ENCODE results near the gene PSMG4.

PSMG4 gene

GRCh38 chr6:3314176-3314575 lies 55.4 kb downstream of the PSMG4 start:
- no peak overlapping the region for H3K27ac ChIP-seq (ENCODE audit: insufficient read depth, low read length, poor library complexity, severe bottlenecking)
- H3K4me1 ChIP-seq (ENCODE audit: control insufficient read depth, insufficient read depth, low read length, poor library complexity, severe bottlenecking) = peaks cover 14% of the 10 kb centered on the region
- no peaks in the 10 kb centered on the region for H3K36me3 ChIP-seq (ENCODE audit: control insufficient read depth, insufficient read depth, low read length)
- DNase-seq = no peak
- no peaks in the 10 kb centered on the region for H3K9me3 ChIP-seq (ENCODE audit: control insufficient read depth, low read length)
- no peak overlapping the region for H3K4me3 ChIP-seq (ENCODE audit: insufficient read depth, low read depth, low read length, poor library complexity, severe bottlenecking)
- no peaks in the 10 kb centered on the region for H3K27me3 ChIP-seq (replicated peaks; ENCODE audit: control insufficient read depth, insufficient read depth, low read length, poor library complexity, severe bottlenecking)

DNA sequence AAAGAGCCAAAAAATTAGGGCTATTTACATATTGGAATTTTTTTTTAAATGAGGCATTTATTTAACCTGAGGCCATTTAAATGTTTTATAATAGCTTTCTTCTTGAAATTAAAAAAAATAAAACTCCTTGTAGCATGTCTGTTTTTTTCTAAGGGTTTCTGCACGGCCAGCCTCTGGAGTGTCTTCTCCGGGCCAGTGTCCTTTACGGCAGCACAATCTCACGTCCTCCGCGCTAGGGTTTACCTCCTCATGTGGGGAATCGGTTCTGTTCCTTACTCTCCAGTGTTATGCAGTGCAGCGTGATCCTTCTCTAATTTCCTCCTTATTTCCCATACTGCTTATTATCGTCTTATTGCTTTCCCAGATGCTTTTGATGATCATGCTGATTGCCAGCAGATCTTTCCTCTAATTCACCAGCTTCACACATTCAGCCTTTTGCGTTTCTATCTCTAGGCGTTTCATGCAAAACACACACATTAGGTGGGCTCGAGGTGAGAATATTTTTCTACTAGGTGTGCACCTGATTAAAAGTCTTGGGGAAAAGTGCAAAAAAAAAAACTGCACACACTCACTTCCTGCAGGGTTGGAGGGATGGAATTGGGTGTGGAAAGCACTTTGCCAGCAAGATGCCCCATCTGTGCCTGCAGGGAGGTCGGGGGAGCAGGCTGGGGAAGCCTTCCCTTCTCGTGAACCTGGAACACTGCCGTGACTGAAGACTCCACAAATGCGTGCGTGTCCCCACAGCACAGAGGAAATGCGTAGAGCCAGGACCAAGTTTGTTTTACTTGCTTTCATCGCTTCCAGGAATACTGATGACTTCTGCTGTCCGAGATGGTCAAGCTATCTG lies 56.1 kb downstream of the PSMG4 start:
- Histone ChIP-seq H3K27ac (ENCODE audit: insufficient read depth, low read length, poor library complexity, severe bottlenecking) (no peak overlapping the region), H3K27me3 (replicated peaks; ENCODE audit: control insufficient read depth, insufficient read depth, low read length, poor library complexity, severe bottlenecking) (no peaks in the 10 kb centered on the region), H3K9me3 (ENCODE audit: control insufficient read depth, low read length) (no peaks in the 10 kb centered on the region), H3K4me3 (ENCODE audit: insufficient read depth, low read depth, low read length, poor library complexity, severe bottlenecking) (no peak overlapping the region), H3K36me3 (ENCODE audit: control insufficient read depth, insufficient read depth, low read length) (no peaks in the 10 kb centered on the region), H3K4me1 (ENCODE audit: control insufficient read depth, insufficient read depth, low read length, poor library complexity, severe bottlenecking) (peaks cover 14% of the 10 kb centered on the region)
- DNase-seq = no peak

- Histone ChIP-seq H3K36me3 (ENCODE audit: control insufficient read depth, insufficient read depth, low read length) (no peaks in the 10 kb centered on the region), H3K9me3 (ENCODE audit: control insufficient read depth, low read length) (no peaks in the 10 kb centered on the region), H3K27me3 (replicated peaks; ENCODE audit: control insufficient read depth, insufficient read depth, low read length, poor library complexity, severe bottlenecking) (no peaks in the 10 kb centered on the region), H3K27ac (ENCODE audit: insufficient read depth, low read length, poor library complexity, severe bottlenecking) (no peak overlapping the region), H3K4me1 (ENCODE audit: control insufficient read depth, insufficient read depth, low read length, poor library complexity, severe bottlenecking) (peaks cover 14% of the 10 kb centered on the region), H3K4me3 (ENCODE audit: insufficient read depth, low read depth, low read length, poor library complexity, severe bottlenecking) (no peak overlapping the region)
- DNase-seq = no peak
These were observed 57.1 kb downstream of the PSMG4 start for GRCh38 chr6:3315841-3316240.

- Histone ChIP-seq H3K27me3 (replicated peaks; ENCODE audit: control insufficient read depth, insufficient read depth, low read length, poor library complexity, severe bottlenecking) (no peaks in the 10 kb centered on the region), H3K4me1 (ENCODE audit: control insufficient read depth, insufficient read depth, low read length, poor library complexity, severe bottlenecking) (peaks cover 14% of the 10 kb centered on the region), H3K4me3 (ENCODE audit: insufficient read depth, low read depth, low read length, poor library complexity, severe bottlenecking) (no peak overlapping the region), H3K9me3 (ENCODE audit: control insufficient read depth, low read length) (no peaks in the 10 kb centered on the region), H3K27ac (ENCODE audit: insufficient read depth, low read length, poor library complexity, severe bottlenecking) (no peak overlapping the region), H3K36me3 (ENCODE audit: control insufficient read depth, insufficient read depth, low read length) (no peaks in the 10 kb centered on the region)
- DNase-seq = no peak
These were observed 57.6 kb downstream of the PSMG4 start for GRCh38 chr6:3316331-3316730.

DNA sequence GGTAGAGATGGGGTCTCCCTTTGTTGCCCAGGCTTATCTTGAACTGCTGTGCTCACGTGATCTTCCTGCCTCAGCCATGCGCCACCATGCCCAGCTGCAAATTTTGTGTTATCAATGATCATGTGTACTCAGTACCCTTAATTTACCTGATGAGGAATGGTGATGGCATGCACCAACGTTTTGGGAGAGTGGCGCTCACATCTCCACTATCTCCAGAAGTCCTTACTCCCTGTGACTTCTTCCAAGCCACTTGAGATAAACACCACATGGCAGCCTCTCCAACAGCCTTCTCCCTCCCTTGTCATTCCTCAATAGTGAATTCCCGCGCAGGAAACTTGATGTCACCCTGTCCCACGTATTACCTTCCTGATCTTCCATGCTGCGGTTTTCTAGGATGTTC lies 58.1 kb downstream of the PSMG4 start:
- no peak overlapping the region for H3K4me3 ChIP-seq (ENCODE audit: insufficient read depth, low read depth, low read length, poor library complexity, severe bottlenecking)
- no peaks in the 10 kb centered on the region for H3K27me3 ChIP-seq (replicated peaks; ENCODE audit: control insufficient read depth, insufficient read depth, low read length, poor library complexity, severe bottlenecking)
- H3K27ac ChIP-seq (ENCODE audit: insufficient read depth, low read length, poor library complexity, severe bottlenecking) = no peak overlapping the region
- no peaks in the 10 kb centered on the region for H3K9me3 ChIP-seq (ENCODE audit: control insufficient read depth, low read length)
- DNase-seq = no peak
- peaks cover 14% of the 10 kb centered on the region for H3K4me1 ChIP-seq (ENCODE audit: control insufficient read depth, insufficient read depth, low read length, poor library complexity, severe bottlenecking)
- no peaks in the 10 kb centered on the region for H3K36me3 ChIP-seq (ENCODE audit: control insufficient read depth, insufficient read depth, low read length)

Data from effector memory CD4-positive, alpha-beta T cell (primary cell).